Measurements from ENCODE around the gene CTSW. TPM values are rescaled to one million over a fixed set of nuclear protein-coding genes. Genes with fewer than 3 reads are reported as not detected.

The CTSW gene
- total RNA-seq, 2 experiments from 2014 or later = not detected

DNA sequence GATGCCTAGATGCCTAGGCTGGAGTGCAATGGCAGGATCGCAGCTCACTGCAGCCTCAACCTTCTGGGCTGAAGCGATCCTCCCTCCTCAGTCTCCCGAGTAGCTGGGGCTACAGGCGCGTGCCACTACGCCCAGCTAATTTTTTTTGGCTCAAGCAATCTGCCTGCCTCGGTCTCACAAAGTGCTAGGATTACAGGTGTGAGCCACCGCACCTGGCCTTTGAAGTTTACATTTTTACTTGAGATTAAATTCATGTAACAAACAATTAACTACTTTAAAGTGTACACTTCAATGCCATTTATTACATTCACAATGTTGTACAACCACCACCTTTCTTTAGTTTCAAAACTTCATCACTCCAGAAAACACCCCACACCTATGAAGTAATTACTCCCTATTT lies 24.1 kb downstream of the CTSW start:
- H4K20me1 ChIP-seq (ENCODE audit: insufficient read depth, low read length) = no peaks in the 10 kb centered on the region
- intact Hi-C loops (cut with micrococcal nuclease; ENCODE audit: unreplicated experiment) = no loop called here
- H2AFZ ChIP-seq (ENCODE audit: low read length) = no peak overlapping the region
- no peak overlapping the region for H3K27ac ChIP-seq (ENCODE audit: low read depth, low read length, poor library complexity, severe bottlenecking)
- ChIA-PET CTCF (ENCODE audit: unreplicated experiment) (no interaction called here), POLR2A (no interaction called here)
- no peaks in the 10 kb centered on the region for H3K36me3 ChIP-seq (ENCODE audit: insufficient read depth, low read length)
- H3K4me2 ChIP-seq (ENCODE audit: low read length) = no peak overlapping the region
- no peaks in the 10 kb centered on the region for H3K9me2 ChIP-seq (ENCODE audit: insufficient read depth, low read length)
- H3K79me2 ChIP-seq (ENCODE audit: insufficient read depth, low read depth, low read length) = no peaks in the 10 kb centered on the region
- peaks cover 19% of the 10 kb centered on the region for H3K4me1 ChIP-seq (ENCODE audit: insufficient read depth, low read length, poor library complexity, severe bottlenecking)
- no TSS peak for BruUV-seq (replicated peaks)
- no peak overlapping the region for H3K4me3 ChIP-seq (ENCODE audit: low read depth, low read length, poor library complexity, severe bottlenecking)
- DNase-seq (ENCODE audit: low spot score) = no peak
- no peaks in the 10 kb centered on the region for H3K9me3 ChIP-seq (ENCODE audit: low read length)
- TF ChIP-seq CTCF (conservative IDR thresholded peaks at IDR 0.05; ENCODE audit: low read length) (no peak), EZH2phosphoT487 (IDR thresholded peaks at IDR 0.05; ENCODE audit: borderline replicate concordance, low read depth, low read length) (no peak)

DNA sequence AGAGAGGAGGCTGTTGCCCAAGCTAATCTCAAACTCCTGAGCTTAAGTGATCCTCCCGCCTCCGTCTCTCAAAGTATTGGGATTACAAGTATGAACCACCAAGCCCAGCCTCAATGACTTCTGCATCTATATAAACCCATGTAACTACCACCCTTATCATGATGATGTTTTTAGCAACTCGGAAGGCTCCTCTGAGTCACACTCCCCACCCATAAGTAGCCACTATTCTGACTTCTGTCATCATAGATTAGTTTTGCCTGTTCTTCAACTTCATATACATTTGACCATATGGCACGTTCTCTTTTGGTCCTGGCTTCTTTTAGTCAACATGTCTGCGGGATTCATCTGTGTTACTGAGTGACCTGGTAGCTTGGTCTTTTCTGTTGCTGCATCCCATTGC lies 27.0 kb downstream of the CTSW start:
- DNase-seq (ENCODE audit: low spot score) = no peak
- no peak for TF ChIP-seq EZH2phosphoT487 (IDR thresholded peaks at IDR 0.05; ENCODE audit: borderline replicate concordance, low read depth, low read length)
- no peak for TF ChIP-seq CTCF (conservative IDR thresholded peaks at IDR 0.05; ENCODE audit: low read length)
- no TSS peak for BruUV-seq (replicated peaks)
- no peak overlapping the region for H3K27ac ChIP-seq (ENCODE audit: low read depth, low read length, poor library complexity, severe bottlenecking)
- no peaks in the 10 kb centered on the region for H3K9me3 ChIP-seq (ENCODE audit: low read length)
- no peaks in the 10 kb centered on the region for H3K9me2 ChIP-seq (ENCODE audit: insufficient read depth, low read length)
- ChIA-PET POLR2A (no interaction called here), CTCF (ENCODE audit: unreplicated experiment) (no interaction called here)
- H3K36me3 ChIP-seq (ENCODE audit: insufficient read depth, low read length) = no peaks in the 10 kb centered on the region
- intact Hi-C loops (cut with micrococcal nuclease; ENCODE audit: unreplicated experiment) = no loop called here
- no peaks in the 10 kb centered on the region for H4K20me1 ChIP-seq (ENCODE audit: insufficient read depth, low read length)
- H2AFZ ChIP-seq (ENCODE audit: low read length) = no peak overlapping the region
- no peak overlapping the region for H3K4me3 ChIP-seq (ENCODE audit: low read depth, low read length, poor library complexity, severe bottlenecking)
- no peaks in the 10 kb centered on the region for H3K79me2 ChIP-seq (ENCODE audit: insufficient read depth, low read depth, low read length)
- H3K4me2 ChIP-seq (ENCODE audit: low read length) = no peak overlapping the region
- H3K4me1 ChIP-seq (ENCODE audit: insufficient read depth, low read length, poor library complexity, severe bottlenecking) = no peaks in the 10 kb centered on the region

DNA sequence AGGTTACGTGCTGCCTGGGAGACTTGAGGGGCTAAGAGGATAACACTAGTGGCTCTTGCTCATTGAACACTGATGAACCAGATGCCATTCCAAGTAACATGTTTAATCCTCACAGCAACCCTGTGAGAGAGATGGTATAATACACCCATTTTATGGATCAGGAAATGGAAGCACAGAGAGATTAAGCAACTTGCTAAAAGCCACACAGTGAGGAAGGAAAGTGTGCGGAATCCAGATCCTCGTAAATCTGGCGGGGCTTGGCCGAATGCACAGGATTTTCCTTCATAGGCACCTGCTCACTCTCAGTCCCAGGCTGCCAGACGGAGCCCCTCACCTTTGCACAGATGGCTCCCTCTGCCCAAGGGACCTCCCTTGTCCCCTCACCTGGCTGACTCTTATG lies 28.2 kb downstream of the CTSW start:
- H3K79me2 ChIP-seq (ENCODE audit: insufficient read depth, low read depth, low read length) = no peaks in the 10 kb centered on the region
- no peak for DNase-seq (ENCODE audit: low spot score)
- H3K9me2 ChIP-seq (ENCODE audit: insufficient read depth, low read length) = no peaks in the 10 kb centered on the region
- H3K4me1 ChIP-seq (ENCODE audit: insufficient read depth, low read length, poor library complexity, severe bottlenecking) = no peaks in the 10 kb centered on the region
- intact Hi-C loops (cut with micrococcal nuclease; ENCODE audit: unreplicated experiment) = no loop called here
- H3K9me3 ChIP-seq (ENCODE audit: low read length) = no peaks in the 10 kb centered on the region
- ChIA-PET CTCF (ENCODE audit: unreplicated experiment) (no interaction called here), POLR2A (no interaction called here)
- H3K36me3 ChIP-seq (ENCODE audit: insufficient read depth, low read length) = no peaks in the 10 kb centered on the region
- TF ChIP-seq EZH2phosphoT487 (IDR thresholded peaks at IDR 0.05; ENCODE audit: borderline replicate concordance, low read depth, low read length) = no peak
- TF ChIP-seq CTCF (conservative IDR thresholded peaks at IDR 0.05; ENCODE audit: low read length) = no peak
- no peak overlapping the region for H3K27ac ChIP-seq (ENCODE audit: low read depth, low read length, poor library complexity, severe bottlenecking)
- no peak overlapping the region for H3K4me3 ChIP-seq (ENCODE audit: low read depth, low read length, poor library complexity, severe bottlenecking)
- no peak overlapping the region for H2AFZ ChIP-seq (ENCODE audit: low read length)
- H4K20me1 ChIP-seq (ENCODE audit: insufficient read depth, low read length) = no peaks in the 10 kb centered on the region
- no peak overlapping the region for H3K4me2 ChIP-seq (ENCODE audit: low read length)
- BruUV-seq (replicated peaks) = no TSS peak
